Stimulated activated CD4-positive, alpha-beta T cell treated with anti-CD3 and anti-CD28 coated beads, TNF-alpha, amount 100 ng/mL, for 24 hours (primary cell): ENCODE results near the gene SLC9A9.
"Not testable (repeated sequence)": the region's sequence is repeated elsewhere in the genome, so short reads cannot be mapped to it uniquely, and the experiment has no call there.

Experiments
- DNase-seq, 3 experiments: peaks; one replicate each; pipeline ENCODE4 v3.0.0-alpha.2; 2020; ENCODE audit warnings: low read depth in 3 of 3

The SLC9A9 gene

GRCh38 chr3:143810166-143810952, 37.9 kb downstream of the SLC9A9 start:
- DNase-seq = no peak

GRCh38 chr3:143809121-143809621, 39.1 kb downstream of the SLC9A9 start:
- no peak for DNase-seq

- DNase-seq = no peak
Observed at GRCh38 chr3:143808030-143808429, 40.2 kb downstream of the SLC9A9 start.

- DNase-seq = no peak
Observed at GRCh38 chr3:143806038-143806437, 42.2 kb downstream of the SLC9A9 start.

GRCh38 chr3:143805476-143805875, 42.8 kb downstream of the SLC9A9 start:
- not testable (repeated sequence) for DNase-seq

- DNase-seq = not testable (repeated sequence)
Observed at GRCh38 chr3:143801046-143801445, 47.2 kb downstream of the SLC9A9 start.

- DNase-seq = not testable (repeated sequence)
Observed at GRCh38 chr3:143798151-143798550, 50.1 kb downstream of the SLC9A9 start.

- no peak for DNase-seq
Observed at GRCh38 chr3:143795874-143796273, 52.4 kb downstream of the SLC9A9 start.

- DNase-seq = no peak
Observed at GRCh38 chr3:143794793-143795462, 53.3 kb downstream of the SLC9A9 start.

- no peak for DNase-seq
Observed at GRCh38 chr3:143793971-143794370, 54.3 kb downstream of the SLC9A9 start.

- DNase-seq = no peak
Observed at GRCh38 chr3:143791386-143791785, 56.9 kb downstream of the SLC9A9 start.

- no peak for DNase-seq
Observed at GRCh38 chr3:143786219-143787191, 61.8 kb downstream of the SLC9A9 start.

GRCh38 chr3:143784446-143784845, 63.8 kb downstream of the SLC9A9 start:
- no peak for DNase-seq

GRCh38 chr3:143783851-143784370, 64.4 kb downstream of the SLC9A9 start:
- DNase-seq = no peak

GRCh38 chr3:143775459-143775858, 72.8 kb downstream of the SLC9A9 start:
- no peak for DNase-seq

- no peak for DNase-seq
Observed at GRCh38 chr3:143771939-143772338, 76.3 kb downstream of the SLC9A9 start.

- no peak for DNase-seq
Observed at GRCh38 chr3:143771258-143771657, 77.0 kb downstream of the SLC9A9 start.

- DNase-seq = no peak
Observed at GRCh38 chr3:143770391-143770790, 77.9 kb downstream of the SLC9A9 start.

GRCh38 chr3:143769616-143770015, 78.7 kb downstream of the SLC9A9 start:
- DNase-seq = no peak

- no peak for DNase-seq
Observed at GRCh38 chr3:143764840-143765239, 83.4 kb downstream of the SLC9A9 start.

- DNase-seq = no peak
Observed at GRCh38 chr3:143763564-143764162, 84.6 kb downstream of the SLC9A9 start.
